WTC11 (cell line): ENCODE results near the gene NAA40. TPM values are rescaled to one million over a fixed set of nuclear protein-coding genes. Genes with fewer than 3 reads are reported as not detected.

Experiments used
- ATAC-seq: fragments of 200-7000 bp; cut with Tn5 transposase; 2 replicates; pipeline ENCODE4 v1.10.0; 2021; ENCODE audit warnings: mild to moderate bottlenecking, moderate library complexity
- CTCF ChIA-PET: fragments of 300-600 bp; sonication (Branson Sonifier 250); formaldehyde crosslinking; loops from one replicate; lab custom pipeline; 2021; ENCODE audit warnings: antibody characterized with exemption; lab: Charles Lee
- POLR2A ChIA-PET: fragments of 350-600 bp; sonication (Branson Sonifier 250); formaldehyde crosslinking; loops from one replicate; lab custom pipeline; 2021; ENCODE audit warnings: antibody characterized with exemption; lab: Charles Lee
- DNase-seq: peaks from one replicate; pipeline ENCODE4 v3.0.0; 2021; ENCODE audit warnings: low spot score
- H3K27ac Mint-ChIP-seq: 2 replicates; pipeline ENCODE4 v1.8.0; 2021; ENCODE audit warnings: mixed read lengths
- H3K27me3 Mint-ChIP-seq: 2 replicates; pipeline ENCODE4 v1.8.0; 2021; ENCODE audit warnings: low read depth, mild to moderate bottlenecking, moderate library complexity, mixed read lengths
- H3K36me3 Mint-ChIP-seq: 2 replicates; pipeline ENCODE4 v1.8.0; 2021; ENCODE audit warnings: mixed read lengths
- H3K4me1 Mint-ChIP-seq: 2 replicates; pipeline ENCODE4 v1.8.0; 2022; ENCODE audit warnings: mixed read lengths
- H3K4me3 Mint-ChIP-seq: 2 replicates; pipeline ENCODE4 v1.8.0; 2021; ENCODE audit warnings: mild to moderate bottlenecking, moderate library complexity, mixed read lengths
- H3K9me3 Mint-ChIP-seq: 2 replicates; pipeline ENCODE4 v1.8.0; 2021; ENCODE audit warnings: mixed read lengths
- ATF2 ChIP-seq: sonication (generic); formaldehyde crosslinking; IDR thresholded peaks from 2 replicates; pipeline ENCODE4 v1.8.1; 2022; ENCODE audit warnings: low read depth, missing genetic modification reagents, borderline replicate concordance
- CREM ChIP-seq: sonication (generic); formaldehyde crosslinking; IDR thresholded peaks from 2 replicates; pipeline ENCODE4 v1.8.1; 2022; ENCODE audit warnings: mild to moderate bottlenecking, missing genetic modification reagents, moderate library complexity
- CTCF ChIP-seq: fragments of 200-600 bp; IDR thresholded peaks from 2 replicates; pipeline ENCODE4 v1.8.0; 2022; ENCODE audit warnings: antibody characterized with exemption
- E2F4 ChIP-seq: sonication (generic); formaldehyde crosslinking; IDR thresholded peaks from 2 replicates; pipeline ENCODE4 v1.8.1; 2022; ENCODE audit warnings: low read depth, mild to moderate bottlenecking, moderate library complexity, missing genetic modification reagents, borderline replicate concordance
- ESRRA ChIP-seq: sonication (generic); formaldehyde crosslinking; IDR thresholded peaks from 2 replicates; pipeline ENCODE4 v1.8.1; 2022; ENCODE audit warnings: mild to moderate bottlenecking, missing genetic modification reagents, borderline replicate concordance
- ETV6 ChIP-seq: sonication (generic); formaldehyde crosslinking; IDR thresholded peaks from 2 replicates; pipeline ENCODE4 v1.8.1; 2022; ENCODE audit warnings: mild to moderate bottlenecking, missing genetic modification reagents
- FOXP4 ChIP-seq: sonication (generic); formaldehyde crosslinking; IDR thresholded peaks from 2 replicates; pipeline ENCODE4 v1.8.0; 2022; ENCODE audit warnings: mild to moderate bottlenecking, missing genetic modification reagents
- HMGA2 ChIP-seq: fragments of 250-450 bp; sonication (Bioruptor Pico); IDR thresholded peaks from 2 replicates; pipeline ENCODE4 v1.4.0; 2021; ENCODE audit warnings: mild to moderate bottlenecking, moderate library complexity
- JAZF1 ChIP-seq: fragments of 250-450 bp; sonication (Bioruptor Pico); IDR thresholded peaks from 2 replicates; pipeline ENCODE4 v1.9.0; 2021; ENCODE audit warnings: moderate library complexity, mild to moderate bottlenecking, inconsistent platforms
- KAT7 ChIP-seq: sonication (generic); formaldehyde crosslinking; IDR thresholded peaks from 2 replicates; pipeline ENCODE4 v1.8.1; 2023; ENCODE audit warnings: missing genetic modification reagents, mild to moderate bottlenecking, borderline replicate concordance
- NFE2L1 ChIP-seq: sonication (generic); formaldehyde crosslinking; IDR thresholded peaks from 2 replicates; pipeline ENCODE4 v1.8.1; 2023; ENCODE audit warnings: missing genetic modification reagents
- NR1H2 ChIP-seq: sonication (generic); formaldehyde crosslinking; IDR thresholded peaks from 2 replicates; pipeline ENCODE4 v1.9.0; 2021; ENCODE audit warnings: mild to moderate bottlenecking, moderate library complexity, missing genetic modification reagents
- SMAD4 ChIP-seq: sonication (generic); formaldehyde crosslinking; IDR thresholded peaks from 2 replicates; pipeline ENCODE4 v1.8.0; 2022; ENCODE audit warnings: mild to moderate bottlenecking, missing genetic modification reagents
- TCF7 ChIP-seq: sonication (generic); formaldehyde crosslinking; IDR thresholded peaks from 2 replicates; pipeline ENCODE4 v1.8.0; 2022; ENCODE audit warnings: mild to moderate bottlenecking, low read depth, missing genetic modification reagents, moderate library complexity
- ZNF232 ChIP-seq: sonication (generic); formaldehyde crosslinking; IDR thresholded peaks from 2 replicates; pipeline ENCODE4 v1.8.0; 2022; ENCODE audit warnings: mild to moderate bottlenecking, missing genetic modification reagents
- ZNF281 ChIP-seq: sonication (generic); formaldehyde crosslinking; IDR thresholded peaks from 2 replicates; pipeline ENCODE4 v1.8.0; 2023; ENCODE audit warnings: mild to moderate bottlenecking, missing genetic modification reagents
- ZSCAN18 ChIP-seq: fragments of 250-450 bp; sonication (Bioruptor Pico); IDR thresholded peaks from 2 replicates; pipeline ENCODE4 v2.1.2; 2022; ENCODE audit warnings: mild to moderate bottlenecking, moderate library complexity
- total RNA-seq: library from RNA; stranded (reverse); gene quantifications from 3 replicates; pipeline ENCODE4 v1.2.3, GENCODE V29; 2021

The NAA40 gene
- total RNA-seq, 1 experiment from 2014 or later, result 31.8 TPM

- Mint-ChIP-seq H3K27me3 (no peaks in the 10 kb centered on the region), H3K9me3 (no peaks in the 10 kb centered on the region), H3K4me1 (peaks cover 38% of the 10 kb centered on the region), H3K36me3 (peaks cover 8% of the 10 kb centered on the region), H3K27ac (peak overlapping the region; percentile 25; the same call in 1 of the 2 replicates), H3K4me3 (no peak overlapping the region)
- CTCF ChIA-PET, result interaction anchor here (1.0 to 1.6 kb wide), 2 partner anchors 16 to 27 kb away, joined by 3 to 4 read pairs; partner anchors contain the start of gene RCOR2
- POLR2A ChIA-PET, result no interaction called here
- no peak for DNase-seq
- TF ChIP-seq NR1H2 (CRISPR knock-in tag) (no peak), ZNF281 (CRISPR knock-in tag) (no peak), ESRRA (CRISPR knock-in tag) (no peak), ZSCAN18 (CRISPR knock-in tag) (no peak), E2F4 (CRISPR knock-in tag) (no peak), HMGA2 (CRISPR knock-in tag) (no peak), CREM (CRISPR knock-in tag) (no peak), FOXP4 (no peak), ZNF232 (no peak)
- ATAC-seq, result no peak
Measured at GRCh38 chr11:63890368-63890767, 48.4 kb upstream of the NAA40 start.

- peaks cover 21% of the 10 kb centered on the region for H3K36me3 Mint-ChIP-seq
- no peak for ATAC-seq
- CTCF ChIA-PET, result interaction anchor here (0.8 to 1.3 kb wide), 3 partner anchors 14 to 55 kb away, joined by 3 to 7 read pairs (median 3); no protein-coding TSS in a partner anchor
- no peaks in the 10 kb centered on the region for H3K27me3 Mint-ChIP-seq
- DNase-seq, result no peak
- TF ChIP-seq KAT7 (CRISPR knock-in tag) (no peak), NFE2L1 (CRISPR knock-in tag) (no peak), TCF7 (CRISPR knock-in tag) (no peak), CTCF (no peak), JAZF1 (CRISPR knock-in tag) (no peak), ETV6 (no peak), ATF2 (CRISPR knock-in tag) (no peak), HMGA2 (CRISPR knock-in tag) (no peak), SMAD4 (no peak)
- H3K4me3 Mint-ChIP-seq, result no peak overlapping the region
- H3K27ac Mint-ChIP-seq, result peak overlapping the region; percentile 27; the same call in 1 of the 2 replicates
- H3K9me3 Mint-ChIP-seq, result no peaks in the 10 kb centered on the region
- peaks cover 31% of the 10 kb centered on the region for H3K4me1 Mint-ChIP-seq
- POLR2A ChIA-PET, result interaction anchor here (0.7 kb wide), 1 partner anchor 62 kb away, joined by 3 read pairs; no protein-coding TSS in a partner anchor
Measured at GRCh38 chr11:63892228-63892627, 46.6 kb upstream of the NAA40 start.
